Measurements from ENCODE around the gene NNT. TPM values are rescaled to one million over a fixed set of nuclear protein-coding genes. Genes with fewer than 3 reads are reported as not detected.

NNT gene
- total and polyA plus RNA-seq, 5 donors from 2014 or later: 46.2 to 64.1 (median 49.6) TPM

DNA sequence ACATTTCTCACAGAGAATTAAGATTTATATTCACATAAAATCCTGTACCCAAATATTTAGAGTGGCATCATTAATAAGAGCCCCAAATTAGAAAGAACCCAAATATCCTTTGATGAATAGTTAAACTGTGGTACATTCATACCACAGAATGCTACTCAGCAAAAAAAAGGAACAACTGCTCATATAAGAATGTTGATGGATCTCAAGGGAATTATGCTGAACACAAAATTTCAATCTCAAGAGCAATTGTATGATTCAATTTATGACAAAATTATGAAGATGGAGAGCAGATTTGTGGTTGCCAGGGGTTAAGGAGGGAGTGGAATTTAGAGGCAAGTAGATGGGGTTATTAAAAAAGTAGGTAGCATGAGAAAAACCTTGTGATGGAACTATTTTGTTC lies 41.6 kb upstream of the NNT start:
- H3K27ac Mint-ChIP-seq: no peak overlapping the region
- DNase-seq (no peak), ATAC-seq (ENCODE audit: low read depth in 2 of 2) (no peak)
- no peak overlapping the region for H3K4me3 ChIP-seq (ENCODE audit: low read depth, low read length)
- H3K4me1 Mint-ChIP-seq: peaks cover 3 to 7% (median 6%) of the 10 kb centered on the region in 4 donors
- H3K4me1 ChIP-seq (ENCODE audit: control insufficient read depth, insufficient read depth, low read length, poor library complexity, severe bottlenecking): peaks cover 5% of the 10 kb centered on the region
- no peak overlapping the region for H3K4me3 Mint-ChIP-seq
- H3K9me3 Mint-ChIP-seq: no peaks in the 10 kb centered on the region
- no peaks in the 10 kb centered on the region for H3K27me3 ChIP-seq (ENCODE audit: control insufficient read depth, insufficient read depth, low read length)
- H3K9me3 ChIP-seq (ENCODE audit: control insufficient read depth in 2 of 2, low read length in 2 of 2): no peaks in the 10 kb centered on the region
- no peaks in the 10 kb centered on the region for H3K36me3 ChIP-seq (ENCODE audit: control insufficient read depth, insufficient read depth, low read length)
- H3K27ac ChIP-seq (ENCODE audit: insufficient read depth, low read length, poor library complexity, severe bottlenecking): no peak overlapping the region
- H3K36me3 Mint-ChIP-seq: no peaks in the 10 kb centered on the region
- peaks cover 7% of the 10 kb centered on the region for H3K27me3 Mint-ChIP-seq

DNA sequence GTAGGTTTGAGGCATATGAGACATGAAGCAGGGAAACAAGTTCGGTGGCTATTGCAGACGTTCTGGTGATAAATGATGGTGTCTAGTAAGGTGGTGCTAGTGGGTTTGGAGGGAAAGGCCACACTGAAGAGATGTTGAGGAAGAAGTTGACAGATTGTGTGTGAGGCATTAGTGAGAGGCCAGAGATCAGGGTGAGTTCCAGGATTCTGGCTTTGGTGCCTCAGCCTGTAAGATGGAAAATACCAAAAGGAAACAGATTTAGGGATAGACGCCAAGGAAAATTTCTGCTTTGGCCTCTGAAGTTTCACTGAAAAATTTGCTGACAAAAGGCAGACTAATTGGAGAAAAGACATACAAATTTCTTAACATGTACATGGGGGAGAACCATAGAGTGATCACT lies 39.7 kb upstream of the NNT start:
- Histone ChIP-seq H3K27me3 (ENCODE audit: control insufficient read depth, insufficient read depth, low read length) (no peaks in the 10 kb centered on the region), H3K9me3 (ENCODE audit: control insufficient read depth in 2 of 2, low read length in 2 of 2) (no peaks in the 10 kb centered on the region), H3K4me3 (ENCODE audit: low read depth, low read length) (no peak overlapping the region), H3K4me1 (ENCODE audit: control insufficient read depth, insufficient read depth, low read length, poor library complexity, severe bottlenecking) (no peaks in the 10 kb centered on the region), H3K36me3 (ENCODE audit: control insufficient read depth, insufficient read depth, low read length) (no peaks in the 10 kb centered on the region), H3K27ac (ENCODE audit: insufficient read depth, low read length, poor library complexity, severe bottlenecking) (no peak overlapping the region)
- H3K36me3 Mint-ChIP-seq: no peaks in the 10 kb centered on the region
- H3K27me3 Mint-ChIP-seq: peaks cover 7% of the 10 kb centered on the region
- no peak overlapping the region for H3K4me3 Mint-ChIP-seq
- no peaks in the 10 kb centered on the region for H3K9me3 Mint-ChIP-seq
- no peak overlapping the region for H3K27ac Mint-ChIP-seq
- no peaks in the 10 kb centered on the region for H3K4me1 Mint-ChIP-seq
- DNase-seq (no peak), ATAC-seq (ENCODE audit: low read depth in 2 of 2) (no peak)

- H3K4me3 ChIP-seq (ENCODE audit: low read depth, low read length): no peak overlapping the region
- Mint-ChIP-seq H3K4me3 (no peak overlapping the region), H3K27me3 (peaks cover 7% of the 10 kb centered on the region), H3K27ac (no peak overlapping the region), H3K9me3 (no peaks in the 10 kb centered on the region), H3K4me1 (no peaks in the 10 kb centered on the region), H3K36me3 (no peaks in the 10 kb centered on the region)
- H3K27ac ChIP-seq (ENCODE audit: insufficient read depth, low read length, poor library complexity, severe bottlenecking): no peak overlapping the region
- H3K4me1 ChIP-seq (ENCODE audit: control insufficient read depth, insufficient read depth, low read length, poor library complexity, severe bottlenecking): no peaks in the 10 kb centered on the region
- H3K36me3 ChIP-seq (ENCODE audit: control insufficient read depth, insufficient read depth, low read length): no peaks in the 10 kb centered on the region
- H3K9me3 ChIP-seq (ENCODE audit: control insufficient read depth in 2 of 2, low read length in 2 of 2): no peaks in the 10 kb centered on the region
- DNase-seq: no peak
- ATAC-seq (ENCODE audit: low read depth in 2 of 2): no peak
- H3K27me3 ChIP-seq (ENCODE audit: control insufficient read depth, insufficient read depth, low read length): no peaks in the 10 kb centered on the region
Observed at GRCh38 chr5:43564289-43564850, 38.6 kb upstream of the NNT start.

- Histone ChIP-seq H3K9me3 (ENCODE audit: control insufficient read depth in 2 of 2, low read length in 2 of 2) (no peaks in the 10 kb centered on the region), H3K4me3 (ENCODE audit: low read depth, low read length) (no peak overlapping the region), H3K4me1 (ENCODE audit: control insufficient read depth, insufficient read depth, low read length, poor library complexity, severe bottlenecking) (no peaks in the 10 kb centered on the region), H3K27me3 (ENCODE audit: control insufficient read depth, insufficient read depth, low read length) (no peaks in the 10 kb centered on the region), H3K36me3 (ENCODE audit: control insufficient read depth, insufficient read depth, low read length) (no peaks in the 10 kb centered on the region), H3K27ac (ENCODE audit: insufficient read depth, low read length, poor library complexity, severe bottlenecking) (no peak overlapping the region)
- ATAC-seq (ENCODE audit: low read depth in 2 of 2): no peak
- no peaks in the 10 kb centered on the region for H3K36me3 Mint-ChIP-seq
- no peaks in the 10 kb centered on the region for H3K4me1 Mint-ChIP-seq
- no peak overlapping the region for H3K27ac Mint-ChIP-seq
- no peaks in the 10 kb centered on the region for H3K9me3 Mint-ChIP-seq
- no peak overlapping the region for H3K4me3 Mint-ChIP-seq
- peaks cover 7% of the 10 kb centered on the region for H3K27me3 Mint-ChIP-seq
- no peak for DNase-seq
Observed at GRCh38 chr5:43565043-43565442, 37.9 kb upstream of the NNT start.

DNA sequence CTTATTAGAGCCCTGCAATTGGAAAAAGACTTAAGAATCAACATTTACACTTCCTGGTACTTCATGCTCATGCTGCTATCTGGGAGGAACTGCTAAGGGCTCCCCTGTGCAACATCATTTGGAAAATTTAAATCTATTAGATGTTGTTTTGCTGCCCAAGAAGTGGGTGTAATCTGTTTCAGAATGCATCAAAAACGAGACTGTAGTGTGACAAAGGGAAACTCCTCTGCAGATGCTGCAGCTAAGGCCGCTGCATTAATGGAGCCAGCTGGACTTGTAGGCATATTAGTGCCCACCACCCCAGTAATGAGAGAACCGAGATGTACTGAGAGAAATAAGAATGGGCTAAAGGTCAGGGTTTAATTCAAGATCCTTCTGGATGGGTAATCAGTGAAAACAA lies 35.0 kb upstream of the NNT start:
- no peak overlapping the region for H3K27ac ChIP-seq (ENCODE audit: insufficient read depth, low read length, poor library complexity, severe bottlenecking)
- no peaks in the 10 kb centered on the region for H3K36me3 ChIP-seq (ENCODE audit: control insufficient read depth, insufficient read depth, low read length)
- H3K27me3 ChIP-seq (ENCODE audit: control insufficient read depth, insufficient read depth, low read length): no peaks in the 10 kb centered on the region
- no peaks in the 10 kb centered on the region for H3K4me1 Mint-ChIP-seq
- H3K9me3 Mint-ChIP-seq: no peaks in the 10 kb centered on the region
- H3K36me3 Mint-ChIP-seq: no peaks in the 10 kb centered on the region
- no peak overlapping the region for H3K4me3 ChIP-seq (ENCODE audit: low read depth, low read length)
- H3K9me3 ChIP-seq (ENCODE audit: control insufficient read depth in 2 of 2, low read length in 2 of 2): no peaks in the 10 kb centered on the region
- H3K4me3 Mint-ChIP-seq: no peak overlapping the region
- no peaks in the 10 kb centered on the region for H3K4me1 ChIP-seq (ENCODE audit: control insufficient read depth, insufficient read depth, low read length, poor library complexity, severe bottlenecking)
- no peaks in the 10 kb centered on the region for H3K27me3 Mint-ChIP-seq
- DNase-seq (no peak), ATAC-seq (ENCODE audit: low read depth in 2 of 2) (no peak)
- H3K27ac Mint-ChIP-seq: no peak overlapping the region

GRCh38 chr5:43569236-43569746 lies 33.7 kb upstream of the NNT start:
- DNase-seq (no peak), ATAC-seq (ENCODE audit: low read depth in 2 of 2) (no peak)
- Histone ChIP-seq H3K27ac (ENCODE audit: insufficient read depth, low read length, poor library complexity, severe bottlenecking) (no peak overlapping the region), H3K27me3 (ENCODE audit: control insufficient read depth, insufficient read depth, low read length) (no peaks in the 10 kb centered on the region), H3K36me3 (ENCODE audit: control insufficient read depth, insufficient read depth, low read length) (no peaks in the 10 kb centered on the region), H3K4me1 (ENCODE audit: control insufficient read depth, insufficient read depth, low read length, poor library complexity, severe bottlenecking) (no peaks in the 10 kb centered on the region), H3K9me3 (ENCODE audit: control insufficient read depth in 2 of 2, low read length in 2 of 2) (no peaks in the 10 kb centered on the region), H3K4me3 (ENCODE audit: low read depth, low read length) (no peak overlapping the region)
- H3K4me3 Mint-ChIP-seq: no peak overlapping the region
- H3K27me3 Mint-ChIP-seq: no peaks in the 10 kb centered on the region
- no peaks in the 10 kb centered on the region for H3K9me3 Mint-ChIP-seq
- no peaks in the 10 kb centered on the region for H3K36me3 Mint-ChIP-seq
- no peaks in the 10 kb centered on the region for H3K4me1 Mint-ChIP-seq
- no peak overlapping the region for H3K27ac Mint-ChIP-seq

- H3K4me1 ChIP-seq (ENCODE audit: control insufficient read depth, insufficient read depth, low read length, poor library complexity, severe bottlenecking): no peaks in the 10 kb centered on the region
- Mint-ChIP-seq H3K36me3 (peaks cover 9% of the 10 kb centered on the region), H3K4me3 (peak overlapping the region in 1 of 4 donors; percentile 2), H3K4me1 (no peaks in the 10 kb centered on the region), H3K9me3 (no peaks in the 10 kb centered on the region), H3K27ac (no peak overlapping the region), H3K27me3 (no peaks in the 10 kb centered on the region)
- H3K36me3 ChIP-seq (ENCODE audit: control insufficient read depth, insufficient read depth, low read length): no peaks in the 10 kb centered on the region
- no peak overlapping the region for H3K4me3 ChIP-seq (ENCODE audit: low read depth, low read length)
- ATAC-seq (ENCODE audit: low read depth in 2 of 2): no peak
- H3K9me3 ChIP-seq (ENCODE audit: control insufficient read depth in 2 of 2, low read length in 2 of 2): no peaks in the 10 kb centered on the region
- no peaks in the 10 kb centered on the region for H3K27me3 ChIP-seq (ENCODE audit: control insufficient read depth, insufficient read depth, low read length)
- H3K27ac ChIP-seq (ENCODE audit: insufficient read depth, low read length, poor library complexity, severe bottlenecking): no peak overlapping the region
- no peak for DNase-seq
Observed at GRCh38 chr5:43570450-43571158, 32.4 kb upstream of the NNT start.

DNA sequence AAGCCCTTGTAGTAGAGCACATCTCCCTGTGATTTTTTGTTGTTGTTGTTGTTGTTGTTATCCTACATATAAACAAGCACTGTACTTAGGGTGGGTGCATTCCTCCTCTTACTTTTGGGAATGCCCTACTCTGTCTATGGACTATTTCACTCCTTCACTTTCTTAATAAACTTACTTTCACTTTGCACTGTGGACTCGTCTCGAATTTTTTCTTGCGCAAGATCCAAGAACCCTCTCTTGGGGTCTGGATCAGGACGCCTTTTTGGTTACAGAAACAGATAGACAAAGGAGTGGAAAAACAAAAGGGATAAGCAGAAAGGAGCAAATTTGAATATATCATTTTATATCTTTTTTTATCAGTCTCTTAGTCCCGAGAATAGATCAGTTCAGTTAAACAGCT lies 31.7 kb upstream of the NNT start:
- Mint-ChIP-seq H3K27me3 (no peaks in the 10 kb centered on the region), H3K4me3 (no peak overlapping the region), H3K36me3 (peaks cover 13% of the 10 kb centered on the region), H3K9me3 (no peaks in the 10 kb centered on the region), H3K4me1 (no peaks in the 10 kb centered on the region), H3K27ac (no peak overlapping the region)
- no peak overlapping the region for H3K27ac ChIP-seq (ENCODE audit: insufficient read depth, low read length, poor library complexity, severe bottlenecking)
- no peaks in the 10 kb centered on the region for H3K9me3 ChIP-seq (ENCODE audit: control insufficient read depth in 2 of 2, low read length in 2 of 2)
- H3K27me3 ChIP-seq (ENCODE audit: control insufficient read depth, insufficient read depth, low read length): no peaks in the 10 kb centered on the region
- ATAC-seq (ENCODE audit: low read depth in 2 of 2) (no peak), DNase-seq (no peak)
- H3K4me3 ChIP-seq (ENCODE audit: low read depth, low read length): no peak overlapping the region
- no peaks in the 10 kb centered on the region for H3K36me3 ChIP-seq (ENCODE audit: control insufficient read depth, insufficient read depth, low read length)
- H3K4me1 ChIP-seq (ENCODE audit: control insufficient read depth, insufficient read depth, low read length, poor library complexity, severe bottlenecking): no peaks in the 10 kb centered on the region
